BE2C (cell line): ENCODE measurements around the gene ULK4.
"Not testable (repeated sequence)": the region's sequence is repeated elsewhere in the genome, so short reads cannot be mapped to it uniquely, and the experiment has no call there.

Source experiments
- DNase-seq: peaks from one replicate; pipeline ENCODE4 v3.0.0-alpha.2; 2020
- H3K27me3 ChIP-seq: fragments of 250-450 bp; sonication (Bioruptor Pico); 2 replicates; pipeline ENCODE4 v1.5.1; 2020; ENCODE audit warnings: mild to moderate bottlenecking
- H3K36me3 ChIP-seq: fragments of 250-450 bp; sonication (Bioruptor Pico); 2 replicates; pipeline ENCODE4 v1.5.1; 2020; ENCODE audit warnings: mild to moderate bottlenecking
- H3K4me1 ChIP-seq: fragments of 250-450 bp; sonication (Bioruptor Pico); 2 replicates; pipeline ENCODE4 v1.5.1; 2020
- H3K4me3 ChIP-seq: 2 replicates; pipeline ENCODE4 v1.5.1; 2011; ENCODE audit warnings: low read depth, low read length
- H3K9me3 ChIP-seq: fragments of 250-450 bp; sonication (Bioruptor Pico); 2 replicates; pipeline ENCODE4 v1.5.1; 2020
- CTCF ChIP-seq: IDR thresholded peaks from 2 replicates; pipeline ENCODE4 v1.5.1; 2012; ENCODE audit warnings: mild to moderate bottlenecking, low read depth, low read length

ULK4 gene

DNA sequence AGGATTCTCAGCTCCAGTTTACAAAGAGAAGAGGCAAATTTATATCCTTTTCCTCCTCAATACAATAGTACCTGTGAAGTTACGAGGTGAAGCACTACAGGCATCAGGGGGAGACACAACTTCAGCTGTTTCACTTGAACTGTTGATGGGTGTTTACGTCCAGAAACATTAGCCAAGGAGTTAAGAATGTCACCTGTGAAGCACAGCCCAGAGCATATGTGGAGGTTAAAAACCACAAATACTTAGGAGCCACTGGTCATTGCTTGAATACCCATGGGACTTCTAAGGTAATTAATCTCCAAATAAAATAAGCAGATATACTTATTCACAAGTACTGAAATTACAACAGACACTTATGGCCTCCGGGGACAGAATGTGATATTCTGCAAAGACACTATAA is 246.5 kb downstream of the ULK4 start:
- Histone ChIP-seq H3K4me1 (no peaks in the 10 kb centered on the region), H3K27me3 (no peaks in the 10 kb centered on the region), H3K9me3 (no peaks in the 10 kb centered on the region), H3K4me3 (no peak overlapping the region), H3K36me3 (no peaks in the 10 kb centered on the region)
- no peak for TF ChIP-seq CTCF
- no peak for DNase-seq

DNA sequence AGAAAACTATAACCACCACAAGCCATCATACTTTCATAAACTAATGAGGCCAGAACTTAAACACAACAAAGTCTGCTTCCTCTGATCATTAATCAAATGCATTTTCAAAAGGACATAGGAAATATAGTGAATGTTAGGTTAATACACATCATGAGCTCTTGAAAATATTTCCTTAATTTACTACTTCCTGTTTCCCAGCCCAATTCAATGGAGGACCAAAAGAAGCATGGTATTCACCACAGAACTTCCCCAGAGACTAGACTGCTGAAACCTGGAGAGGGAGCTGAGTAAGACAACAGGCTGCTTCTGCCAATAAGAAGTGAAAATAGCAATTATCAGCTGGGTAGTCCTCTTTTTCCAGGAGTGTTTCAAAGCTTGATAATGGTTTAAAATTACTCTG is 250.3 kb downstream of the ULK4 start:
- no peaks in the 10 kb centered on the region for H3K27me3 ChIP-seq
- H3K36me3 ChIP-seq = no peaks in the 10 kb centered on the region
- DNase-seq = no peak
- TF ChIP-seq CTCF = no peak
- no peak overlapping the region for H3K4me3 ChIP-seq
- H3K4me1 ChIP-seq = no peaks in the 10 kb centered on the region
- no peaks in the 10 kb centered on the region for H3K9me3 ChIP-seq

- no peak for DNase-seq
- Histone ChIP-seq H3K36me3 (no peaks in the 10 kb centered on the region), H3K9me3 (no peaks in the 10 kb centered on the region), H3K4me1 (no peaks in the 10 kb centered on the region), H3K27me3 (no peaks in the 10 kb centered on the region), H3K4me3 (no peak overlapping the region)
- no peak for TF ChIP-seq CTCF
Observed at GRCh38 chr3:41710646-41711388, 251.1 kb downstream of the ULK4 start.

DNA sequence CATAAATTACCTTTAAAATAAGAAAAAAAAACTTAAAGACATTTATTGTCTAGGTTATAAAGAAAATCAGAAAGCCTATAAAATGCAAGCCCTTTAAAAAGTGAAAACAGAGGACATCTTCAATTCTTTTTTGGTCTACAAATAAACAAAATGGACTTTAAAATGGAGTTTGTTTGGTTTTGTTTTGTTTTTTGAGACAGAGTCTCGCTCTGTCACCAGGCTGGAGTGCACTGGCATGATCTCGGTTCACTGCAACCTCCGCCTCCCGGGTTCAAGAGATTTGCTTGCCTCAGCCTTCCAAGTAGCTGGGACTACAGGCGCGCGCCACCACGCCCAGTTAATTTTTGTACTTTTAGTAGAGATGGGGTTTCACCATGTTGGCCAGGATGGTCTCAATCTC is 252.7 kb downstream of the ULK4 start:
- DNase-seq, H3K36me3 ChIP-seq, H3K27me3 ChIP-seq, H3K4me1 ChIP-seq, H3K4me3 ChIP-seq, H3K9me3 ChIP-seq: not testable (repeated sequence)

- no peak overlapping the region for H3K4me3 ChIP-seq
- no peaks in the 10 kb centered on the region for H3K4me1 ChIP-seq
- no peaks in the 10 kb centered on the region for H3K27me3 ChIP-seq
- no peak for DNase-seq
- H3K9me3 ChIP-seq = no peaks in the 10 kb centered on the region
- no peaks in the 10 kb centered on the region for H3K36me3 ChIP-seq
- no peak for TF ChIP-seq CTCF
Observed at GRCh38 chr3:41708176-41708575, 253.7 kb downstream of the ULK4 start.

DNA sequence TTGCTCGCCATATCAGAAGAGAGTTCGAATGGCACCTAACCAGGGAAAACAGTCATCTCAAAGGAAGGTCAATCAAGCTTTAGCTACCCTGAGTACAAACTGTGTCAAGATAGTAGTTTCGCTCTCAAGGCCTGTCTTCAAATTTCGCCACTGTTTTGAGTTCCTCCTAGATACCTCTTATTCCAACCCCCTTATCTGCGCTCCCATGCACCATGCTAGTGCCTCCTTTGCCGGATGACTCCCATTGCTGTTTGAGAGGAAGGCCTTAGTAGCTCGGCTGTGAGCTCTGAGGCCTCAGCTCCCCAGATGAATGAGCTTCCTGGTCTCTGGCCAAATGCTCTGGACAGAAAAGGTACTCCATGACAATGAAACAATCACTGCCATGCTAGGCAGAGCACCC is 256.0 kb downstream of the ULK4 start:
- no peak for TF ChIP-seq CTCF
- Histone ChIP-seq H3K36me3 (no peaks in the 10 kb centered on the region), H3K4me3 (no peak overlapping the region), H3K4me1 (no peaks in the 10 kb centered on the region), H3K27me3 (no peaks in the 10 kb centered on the region), H3K9me3 (no peaks in the 10 kb centered on the region)
- DNase-seq = no peak
